ENCODE data around the gene CYP46A1. TPM values are rescaled to one million over a fixed set of nuclear protein-coding genes. Genes with fewer than 3 reads are reported as not detected.

The CYP46A1 gene
- polyA plus RNA-seq, 2 of the 4 experiments (the other 2 are of a cell fraction): 0.06 to 0.13 TPM

GRCh38 chr14:99698236-99698635, 14.1 kb downstream of the CYP46A1 start:
- 72% methylated on average over 6 of the region's 6 CpGs for WGBS (ENCODE audit: missing lambda C conversion rate)
- FAIRE-seq: no peak
- H3K4me1 ChIP-seq: no peaks in the 10 kb centered on the region
- TF ChIP-seq CHD4 (IDR thresholded peaks at IDR 0.05; ENCODE audit: borderline replicate concordance): no peak
- no peak for TF ChIP-seq KDM5A (IDR thresholded peaks at IDR 0.05)
- no peak for DNase-seq (ENCODE audit: low read depth in 1 of 2, low spot score in 1 of 2)
- CTCF ChIA-PET: interaction anchor here (1.2 to 2.0 kb wide), 3 partner anchors 10 to 15 kb away, joined by 3 to 9 read pairs (median 6); no protein-coding TSS in a partner anchor
- H3K27ac ChIP-seq: no peak overlapping the region
- H3K4me3 ChIP-seq: no peak overlapping the region
- peaks cover 7% of the 10 kb centered on the region for H3K9me3 ChIP-seq
- ATAC-seq: no peak
- POLR2A ChIA-PET: no interaction called here
- H3K4me2 ChIP-seq: no peak overlapping the region

- CTCF ChIA-PET: interaction anchor here (1.2 to 1.4 kb wide), 2 partner anchors 11 to 16 kb away, joined by 3 to 6 read pairs; no protein-coding TSS in a partner anchor
- no peak for ATAC-seq
These were observed 14.5 kb downstream of the CYP46A1 start for GRCh38 chr14:99698642-99699041.

GRCh38 chr14:99699085-99699760, 15.1 kb downstream of the CYP46A1 start:
- Histone ChIP-seq H3K4me3 (no peak overlapping the region), H3K4me1 (no peaks in the 10 kb centered on the region), H3K27ac (no peak overlapping the region), H3K4me2 (no peak overlapping the region), H3K9me3 (peaks cover 17% of the 10 kb centered on the region)
- POLR2A ChIA-PET: interaction anchor here (0.6 kb wide), 1 partner anchor 216 kb away, joined by 3 read pairs; no protein-coding TSS in a partner anchor
- ATAC-seq: no peak; a peak in 1 of 6 replicates
- WGBS (ENCODE audit: missing lambda C conversion rate): 72% methylated on average over 12 of the region's 12 CpGs
- CTCF ChIA-PET: interaction anchor here (1.2 to 1.4 kb wide), 2 partner anchors 12 to 16 kb away, joined by 3 to 6 read pairs; no protein-coding TSS in a partner anchor
- TF ChIP-seq EHF (CRISPR knock-in tag; IDR thresholded peaks at IDR 0.05) (no peak), ESRRA (IDR thresholded peaks at IDR 0.05; ENCODE audit: borderline replicate concordance, low read length) (no peak), CHD2 (IDR thresholded peaks at IDR 0.05; ENCODE audit: low read length, partially characterized antibody) (no peak), POLR2AphosphoS2 (conservative IDR thresholded peaks at IDR 0.05; ENCODE audit: low read length) (no peak)
- DNase-seq (ENCODE audit: low read depth in 1 of 2, low spot score in 1 of 2): no peak
- no peak for FAIRE-seq

More at GRCh38 chr14:99698642-99699041, 14.5 kb downstream of the CYP46A1 start:
- no peak overlapping the region for H3K4me2 ChIP-seq
- H3K4me1 ChIP-seq: no peaks in the 10 kb centered on the region
- no peak for DNase-seq (ENCODE audit: low read depth in 1 of 2, low spot score in 1 of 2)
- 50% methylated on average over 5 of the region's 5 CpGs for WGBS (ENCODE audit: missing lambda C conversion rate)
- POLR2A ChIA-PET: no interaction called here
- no peak overlapping the region for H3K27ac ChIP-seq
- no peak overlapping the region for H3K4me3 ChIP-seq
- FAIRE-seq: no peak
- TF ChIP-seq JUN (IDR thresholded peaks at IDR 0.05) (no peak), JUNB (IDR thresholded peaks at IDR 0.05) (no peak), TP53 (CRISPR knock-in tag; IDR thresholded peaks at IDR 0.05) (no peak), EHMT2 (IDR thresholded peaks at IDR 0.05; ENCODE audit: low read depth) (no peak), FOSB (CRISPR knock-in tag; IDR thresholded peaks at IDR 0.05) (no peak), HOXB5 (CRISPR knock-in tag; IDR thresholded peaks at IDR 0.05) (no peak), ZSCAN20 (CRISPR knock-in tag; IDR thresholded peaks at IDR 0.05) (no peak), SMC3 (IDR thresholded peaks at IDR 0.05) (no peak), USF2 (IDR thresholded peaks at IDR 0.05) (no peak), ATOH8 (CRISPR knock-in tag; IDR thresholded peaks at IDR 0.05; ENCODE audit: low read depth) (no peak), FOSL2 (IDR thresholded peaks at IDR 0.05) (no peak), FOSL2 (CRISPR knock-in tag; IDR thresholded peaks at IDR 0.05) (no peak), EHF (CRISPR knock-in tag; IDR thresholded peaks at IDR 0.05) (no peak), CBX8 (IDR thresholded peaks at IDR 0.05) (no peak), HMGXB4 (CRISPR knock-in tag; IDR thresholded peaks at IDR 0.05; ENCODE audit: borderline replicate concordance) (no peak), HOXA7 (CRISPR knock-in tag; IDR thresholded peaks at IDR 0.05) (no peak), CEBPB (IDR thresholded peaks at IDR 0.05) (no peak), RFX5 (IDR thresholded peaks at IDR 0.05) (no peak), HOXB13 (CRISPR knock-in tag; IDR thresholded peaks at IDR 0.05; ENCODE audit: low read depth) (no peak), RCOR1 (IDR thresholded peaks at IDR 0.05; ENCODE audit: low read depth, low read length) (no peak), EP300 (IDR thresholded peaks at IDR 0.05) (no peak)
- peaks cover 11% of the 10 kb centered on the region for H3K9me3 ChIP-seq
